PC-9 (cell line): ENCODE data around the gene ANKLE1.

ENCODE experiments used
- EZH2 ChIP-seq: fragments of 200-600 bp; sonication (generic); IDR thresholded peaks from 2 replicates; pipeline ENCODE4 v1.8.0; 2017; ENCODE audit warnings: antibody characterized with exemption, low read depth
- TF ChIP-seq, protein P1 (sequence below): fragments of 200-600 bp; sonication (generic); conservative IDR thresholded peaks from 2 replicates; pipeline ENCODE4 v1.6.1; 2017; ENCODE audit warnings: mixed run types, antibody characterized with exemption, mild to moderate bottlenecking, moderate library complexity

GRCh38 chr19:17259118-17259780 is 22.5 kb upstream of the ANKLE1 start:
- TF ChIP-seq, protein P1, sequence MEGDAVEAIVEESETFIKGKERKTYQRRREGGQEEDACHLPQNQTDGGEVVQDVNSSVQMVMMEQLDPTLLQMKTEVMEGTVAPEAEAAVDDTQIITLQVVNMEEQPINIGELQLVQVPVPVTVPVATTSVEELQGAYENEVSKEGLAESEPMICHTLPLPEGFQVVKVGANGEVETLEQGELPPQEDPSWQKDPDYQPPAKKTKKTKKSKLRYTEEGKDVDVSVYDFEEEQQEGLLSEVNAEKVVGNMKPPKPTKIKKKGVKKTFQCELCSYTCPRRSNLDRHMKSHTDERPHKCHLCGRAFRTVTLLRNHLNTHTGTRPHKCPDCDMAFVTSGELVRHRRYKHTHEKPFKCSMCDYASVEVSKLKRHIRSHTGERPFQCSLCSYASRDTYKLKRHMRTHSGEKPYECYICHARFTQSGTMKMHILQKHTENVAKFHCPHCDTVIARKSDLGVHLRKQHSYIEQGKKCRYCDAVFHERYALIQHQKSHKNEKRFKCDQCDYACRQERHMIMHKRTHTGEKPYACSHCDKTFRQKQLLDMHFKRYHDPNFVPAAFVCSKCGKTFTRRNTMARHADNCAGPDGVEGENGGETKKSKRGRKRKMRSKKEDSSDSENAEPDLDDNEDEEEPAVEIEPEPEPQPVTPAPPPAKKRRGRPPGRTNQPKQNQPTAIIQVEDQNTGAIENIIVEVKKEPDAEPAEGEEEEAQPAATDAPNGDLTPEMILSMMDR, result no peak
- no peak for TF ChIP-seq EZH2
